ENCODE results near the gene CLDN5. TPM values are rescaled to one million over a fixed set of nuclear protein-coding genes. Genes with fewer than 3 reads are reported as not detected.

CLDN5 gene
- total and polyA plus RNA-seq, 2 of the 4 experiments (the other 2 are of a cell fraction): 0.18 to 0.21 TPM

GRCh38 chr22:19533857-19534256, 9.6 kb upstream of the CLDN5 start:
- Histone ChIP-seq H4K5ac (ENCODE audit: low read depth, low read length) (no peak overlapping the region), H3K4me2 (ENCODE audit: low read depth, low read length) (no peak overlapping the region), H3K36me3 (ENCODE audit: control insufficient read depth, insufficient read depth, low read length) (no peaks in the 10 kb centered on the region), H3K79me1 (ENCODE audit: low read depth in 1 of 2, low read length in 2 of 2) (no peaks in the 10 kb centered on the region), H4K91ac (ENCODE audit: insufficient read depth, low read depth, low read length) (no peak overlapping the region), H3K56ac (ENCODE audit: extremely low read depth, insufficient read depth, low read length) (no peak overlapping the region), H4K8ac (ENCODE audit: low read depth in 2 of 2, low read length in 2 of 2) (no peak overlapping the region), H2BK20ac (ENCODE audit: low read depth, low read length) (no peak overlapping the region), H3K27me3 (ENCODE audit: control insufficient read depth, insufficient read depth, low read length) (peaks cover 9% of the 10 kb centered on the region), H3K4me3 (ENCODE audit: insufficient read depth, low read depth, low read length) (no peak overlapping the region), H3K9me3 (ENCODE audit: control insufficient read depth, insufficient read depth, low read length) (no peaks in the 10 kb centered on the region), H3K18ac (ENCODE audit: low read depth, low read length) (no peak overlapping the region), H3K14ac (replicated peaks; ENCODE audit: low read depth, low read length) (no peak overlapping the region), H2BK5ac (ENCODE audit: low read depth, low read length, poor library complexity, severe bottlenecking) (no peak overlapping the region), H2BK120ac (ENCODE audit: low read depth, low read length) (no peak overlapping the region), H4K20me1 (ENCODE audit: insufficient read depth, low read length) (no peaks in the 10 kb centered on the region), H2AK5ac (ENCODE audit: low read depth, low read length) (no peak overlapping the region), H3K4me1 (ENCODE audit: control insufficient read depth, insufficient read depth, low read length) (no peaks in the 10 kb centered on the region), H3K27ac (ENCODE audit: insufficient read depth, low read length) (no peak overlapping the region), H2AFZ (replicated peaks; ENCODE audit: low read length, poor library complexity) (no peak overlapping the region), H3K23ac (ENCODE audit: low read depth, low read length) (no peak overlapping the region), H3K4ac (ENCODE audit: low read depth, low read length) (no peak overlapping the region), H3K9ac (ENCODE audit: low read depth, low read length) (no peak overlapping the region), H2AK9ac (replicated peaks; ENCODE audit: low read depth, low read length, poor library complexity) (no peak overlapping the region), H3K9me1 (ENCODE audit: insufficient read depth, low read length) (no peaks in the 10 kb centered on the region), H2BK15ac (ENCODE audit: low read depth, low read length) (no peak overlapping the region)
- TF ChIP-seq NFE2L2 (IDR thresholded peaks at IDR 0.05; ENCODE audit: low read depth, low read length): no peak
- no peak for TF ChIP-seq CEBPB (IDR thresholded peaks at IDR 0.05; ENCODE audit: low read depth, low read length)
- TF ChIP-seq BHLHE40 (IDR thresholded peaks at IDR 0.05; ENCODE audit: low read depth, low read length): no peak
- no peak for TF ChIP-seq CHD1 (IDR thresholded peaks at IDR 0.05; ENCODE audit: low read depth, low read length)
- TF ChIP-seq USF2 (IDR thresholded peaks at IDR 0.05; ENCODE audit: low read depth, low read length): no peak
- no peak for TF ChIP-seq POLR2A (IDR thresholded peaks at IDR 0.05; ENCODE audit: low read depth, low read length)
- no peak for TF ChIP-seq ELK1 (IDR thresholded peaks at IDR 0.05; ENCODE audit: borderline replicate concordance, low read depth, low read length)
- no peak for TF ChIP-seq RCOR1 (IDR thresholded peaks at IDR 0.05; ENCODE audit: insufficient replicate concordance, low read length)
- TF ChIP-seq FOS (IDR thresholded peaks at IDR 0.05; ENCODE audit: low read depth, low read length): no peak
- TF ChIP-seq CTCF (conservative IDR thresholded peaks at IDR 0.05; ENCODE audit: low read depth, low read length): no peak
- no peak for TF ChIP-seq RAD21 (IDR thresholded peaks at IDR 0.05; ENCODE audit: low read length)
- TF ChIP-seq SMC3 (IDR thresholded peaks at IDR 0.05; ENCODE audit: low read depth, low read length): no peak
- no peak for TF ChIP-seq MAZ (IDR thresholded peaks at IDR 0.05; ENCODE audit: borderline replicate concordance, low read depth, low read length)
- TF ChIP-seq RFX5 (IDR thresholded peaks at IDR 0.05; ENCODE audit: low read depth, low read length): no peak
- no peak for TF ChIP-seq MXI1 (IDR thresholded peaks at IDR 0.05; ENCODE audit: borderline replicate concordance, low read depth, low read length)
- TF ChIP-seq MAFK (IDR thresholded peaks at IDR 0.05; ENCODE audit: low read depth, low read length): no peak
- POLR2A ChIA-PET (ENCODE audit: unreplicated experiment): no interaction called here
- intact Hi-C loops (cut with micrococcal nuclease) (no loop called here), dilution Hi-C loops (cut with HindIII; ENCODE audit: low sequenced_read_pairs, unreplicated experiment) (no loop called here), in situ Hi-C loops (cut with MboI; ENCODE audit: low sequenced_read_pairs) (no loop called here)
- ATAC-seq (ENCODE audit: low read depth) (no peak), DNase-seq (no peak)
- no TSS peak for BruUV-seq (replicated peaks)
- CTCF ChIA-PET: no interaction called here
